Smooth muscle cell (in vitro differentiated cells): ENCODE data around the gene SOX8. TPM values are rescaled to one million over a fixed set of nuclear protein-coding genes. Genes with fewer than 3 reads are reported as not detected.

Source experiments
- DNase-seq: peaks from one replicate; lab custom pipeline; 2025; ENCODE audit not compliant: unreplicated experiment; lab: John Stamatoyannopoulos, UW
- H2AFZ ChIP-seq: fragments of 200-600 bp; sonication (generic); 2 replicates; pipeline ENCODE4 v1.6.0; 2016; ENCODE audit warnings: antibody characterized with exemption, low read depth, mild to moderate bottlenecking
- H3F3A ChIP-seq: fragments of 200-600 bp; sonication (generic); 2 replicates; pipeline ENCODE4 v1.6.0; 2017; ENCODE audit warnings: antibody characterized with exemption, low read depth
- H3K27ac ChIP-seq: fragments of 200-600 bp; sonication (generic); 2 replicates; pipeline ENCODE4 v1.5.1; 2016; ENCODE audit warnings: low read depth, mild to moderate bottlenecking
- H3K27me3 ChIP-seq: fragments of 200-600 bp; sonication (generic); 2 replicates; pipeline ENCODE4 v1.6.1; 2016; ENCODE audit warnings: low read depth, mild to moderate bottlenecking
- H3K36me3 ChIP-seq: fragments of 200-600 bp; sonication (generic); 2 replicates; pipeline ENCODE4 v1.5.1; 2016; ENCODE audit warnings: low read depth
- H3K4me1 ChIP-seq: fragments of 200-600 bp; sonication (generic); 2 replicates; pipeline ENCODE4 v1.5.1; 2016; ENCODE audit warnings: low read depth
- H3K4me2 ChIP-seq: fragments of 200-600 bp; sonication (generic); 2 replicates; pipeline ENCODE4 v1.6.0; 2016; ENCODE audit warnings: mild to moderate bottlenecking
- H3K4me3 ChIP-seq: fragments of 200-600 bp; sonication (generic); 2 replicates; pipeline ENCODE4 v1.5.1; 2016; ENCODE audit warnings: mild to moderate bottlenecking
- H3K79me2 ChIP-seq: fragments of 200-600 bp; sonication (generic); 2 replicates; pipeline ENCODE4 v1.6.0; 2016; ENCODE audit warnings: low read depth, mild to moderate bottlenecking
- H3K9ac ChIP-seq: fragments of 200-600 bp; sonication (generic); 2 replicates; pipeline ENCODE4 v1.6.0; 2016; ENCODE audit warnings: low read depth
- H3K9me3 ChIP-seq: fragments of 200-600 bp; sonication (generic); replicated peaks from 2 replicates; pipeline ENCODE4 v1.5.1; 2016; ENCODE audit warnings: low read depth
- H4K20me1 ChIP-seq: fragments of 200-600 bp; sonication (generic); 2 replicates; pipeline ENCODE4 v1.6.0; 2016; ENCODE audit warnings: low read depth
- WGBS: methylation state at CpG from one replicate; pipeline ENCODE4 v1.1.7; 2016; ENCODE audit warnings: low lambda C conversion rate; 5-methylcytosine and 5-hydroxymethylcytosine counted together
- polyA plus RNA-seq: library from polyadenylated mRNA; unstranded; fragments of >200 nt; fragmentation: Nextera tagmentation; extraction: Ambion mirVana; gene quantifications from 2 replicates; pipeline ENCODE4 v1.2.1, GENCODE V29; 2016
- total RNA-seq: library from RNA; depleted of rRNA; stranded (reverse); fragments of >200 nt; gene quantifications from 2 replicates; pipeline ENCODE4 v1.2.3, GENCODE V29; 2014
- TF ChIP-seq, protein P1 (sequence below): fragments of 200-600 bp; sonication (generic); IDR thresholded peaks from 2 replicates; pipeline ENCODE4 v1.5.1; 2017; ENCODE audit warnings: borderline replicate concordance, mild to moderate bottlenecking, antibody characterized with exemption; ENCODE audit not compliant: insufficient read depth, poor library complexity, severe bottlenecking

SOX8 gene
- total and polyA plus RNA-seq, 2 experiments from 2014 or later, result 1.8 to 3.5 TPM

DNA sequence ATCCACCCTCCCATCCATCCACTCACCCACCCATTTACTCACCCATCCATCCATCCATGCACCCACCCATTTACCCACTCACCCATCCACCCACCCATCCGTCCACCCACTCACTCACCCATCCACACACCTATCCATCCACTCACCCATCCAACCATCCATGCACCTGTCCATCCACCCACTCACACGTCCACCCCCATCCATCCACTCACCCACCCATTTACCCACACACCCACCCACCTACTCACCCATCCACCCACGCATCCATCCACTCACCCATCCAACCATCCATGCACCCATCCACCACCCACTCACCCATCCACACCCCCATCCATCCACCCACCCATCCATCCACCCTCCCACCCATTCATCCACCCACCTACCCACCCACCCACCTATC is 12.2 kb downstream of the SOX8 start:
- no peak overlapping the region for H2AFZ ChIP-seq
- no CpG with 5 or more reads among the region's 3 CpGs for WGBS
- no peaks in the 10 kb centered on the region for H3K27me3 ChIP-seq
- H3K27ac ChIP-seq, result no peak overlapping the region
- H3K9me3 ChIP-seq, result no peaks in the 10 kb centered on the region
- DNase-seq, result no peak
- no peaks in the 10 kb centered on the region for H4K20me1 ChIP-seq
- no peaks in the 10 kb centered on the region for H3K36me3 ChIP-seq
- no peak overlapping the region for H3K9ac ChIP-seq
- H3F3A ChIP-seq, result no peaks in the 10 kb centered on the region
- no peaks in the 10 kb centered on the region for H3K79me2 ChIP-seq
- H3K4me2 ChIP-seq, result no peak overlapping the region
- no peak overlapping the region for H3K4me3 ChIP-seq
- peaks cover 9% of the 10 kb centered on the region for H3K4me1 ChIP-seq
- TF ChIP-seq, protein P1, sequence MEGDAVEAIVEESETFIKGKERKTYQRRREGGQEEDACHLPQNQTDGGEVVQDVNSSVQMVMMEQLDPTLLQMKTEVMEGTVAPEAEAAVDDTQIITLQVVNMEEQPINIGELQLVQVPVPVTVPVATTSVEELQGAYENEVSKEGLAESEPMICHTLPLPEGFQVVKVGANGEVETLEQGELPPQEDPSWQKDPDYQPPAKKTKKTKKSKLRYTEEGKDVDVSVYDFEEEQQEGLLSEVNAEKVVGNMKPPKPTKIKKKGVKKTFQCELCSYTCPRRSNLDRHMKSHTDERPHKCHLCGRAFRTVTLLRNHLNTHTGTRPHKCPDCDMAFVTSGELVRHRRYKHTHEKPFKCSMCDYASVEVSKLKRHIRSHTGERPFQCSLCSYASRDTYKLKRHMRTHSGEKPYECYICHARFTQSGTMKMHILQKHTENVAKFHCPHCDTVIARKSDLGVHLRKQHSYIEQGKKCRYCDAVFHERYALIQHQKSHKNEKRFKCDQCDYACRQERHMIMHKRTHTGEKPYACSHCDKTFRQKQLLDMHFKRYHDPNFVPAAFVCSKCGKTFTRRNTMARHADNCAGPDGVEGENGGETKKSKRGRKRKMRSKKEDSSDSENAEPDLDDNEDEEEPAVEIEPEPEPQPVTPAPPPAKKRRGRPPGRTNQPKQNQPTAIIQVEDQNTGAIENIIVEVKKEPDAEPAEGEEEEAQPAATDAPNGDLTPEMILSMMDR, result no peak

DNA sequence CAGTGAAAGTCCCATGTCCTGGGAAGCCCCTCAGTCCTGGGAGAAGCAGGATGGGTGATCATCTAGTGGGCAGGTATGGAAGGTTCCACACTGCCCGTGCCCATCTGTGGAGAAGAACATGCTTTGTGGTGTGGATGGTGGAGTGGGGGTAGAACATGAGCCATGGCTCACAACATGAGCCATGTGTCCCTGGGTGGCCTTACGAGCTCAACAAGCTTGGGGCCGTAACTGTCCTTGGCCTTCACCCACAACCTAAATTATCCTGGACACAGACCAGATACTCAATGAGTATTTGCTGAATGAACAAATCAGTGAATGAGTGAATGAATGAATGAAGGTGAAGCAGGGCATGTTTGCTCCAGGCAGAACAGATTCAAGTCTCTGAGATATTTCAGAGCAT is 13.5 kb downstream of the SOX8 start:
- Histone ChIP-seq H3K27me3 (no peaks in the 10 kb centered on the region), H3F3A (no peaks in the 10 kb centered on the region), H3K79me2 (no peaks in the 10 kb centered on the region), H3K9me3 (no peaks in the 10 kb centered on the region), H3K4me3 (no peak overlapping the region), H4K20me1 (no peaks in the 10 kb centered on the region), H2AFZ (no peak overlapping the region), H3K27ac (no peak overlapping the region), H3K9ac (no peak overlapping the region), H3K4me2 (no peak overlapping the region), H3K4me1 (peaks cover 9% of the 10 kb centered on the region), H3K36me3 (no peaks in the 10 kb centered on the region)
- DNase-seq, result no peak
- WGBS, result 88% methylated on average over 3 of the region's 3 CpGs
- TF ChIP-seq, protein P1, result no peak

DNA sequence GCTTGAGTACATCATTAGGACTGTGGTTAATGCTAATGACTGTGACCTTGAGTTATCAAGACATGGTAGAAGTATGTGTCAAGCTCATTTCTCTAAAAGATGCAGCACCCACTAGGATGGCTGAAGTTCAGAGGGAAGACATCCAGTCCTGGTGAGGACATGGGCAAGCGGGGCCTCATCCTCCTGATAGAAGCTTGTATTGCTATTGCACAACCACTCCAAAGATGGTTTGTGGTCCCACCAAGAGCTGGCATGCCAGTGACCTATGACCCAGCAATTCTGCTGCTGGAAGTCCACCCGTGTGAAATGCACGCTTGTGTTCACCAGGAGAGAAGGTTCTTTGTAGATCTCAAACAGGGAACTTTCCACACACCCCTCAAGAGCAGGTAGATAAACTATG is 14.2 kb downstream of the SOX8 start:
- no peaks in the 10 kb centered on the region for H3K27me3 ChIP-seq
- 88% methylated on average over 3 of the region's 3 CpGs for WGBS

GRCh38 chr16:996681-997080 is 15.1 kb downstream of the SOX8 start:
- no peak for DNase-seq
- 90% methylated on average over 5 of the region's 6 CpGs for WGBS
- Histone ChIP-seq H3K79me2 (no peaks in the 10 kb centered on the region), H3F3A (no peaks in the 10 kb centered on the region), H3K4me3 (no peak overlapping the region), H3K9me3 (no peaks in the 10 kb centered on the region), H4K20me1 (no peaks in the 10 kb centered on the region), H3K27me3 (no peaks in the 10 kb centered on the region), H3K4me1 (peaks cover 9% of the 10 kb centered on the region), H3K9ac (no peak overlapping the region), H3K36me3 (no peaks in the 10 kb centered on the region), H2AFZ (peak overlapping the region; percentile 86), H3K27ac (no peak overlapping the region), H3K4me2 (no peak overlapping the region)
- TF ChIP-seq, protein P1, result no peak

More for the DNA sequence above, 14.2 kb downstream of the SOX8 start:
- no peak for DNase-seq
- Histone ChIP-seq H3K36me3 (no peaks in the 10 kb centered on the region), H3K9ac (no peak overlapping the region), H3K4me3 (no peak overlapping the region), H3K4me1 (peaks cover 9% of the 10 kb centered on the region), H3K79me2 (no peaks in the 10 kb centered on the region), H3K9me3 (no peaks in the 10 kb centered on the region), H3K4me2 (no peak overlapping the region), H4K20me1 (no peaks in the 10 kb centered on the region), H3K27ac (no peak overlapping the region), H3F3A (no peaks in the 10 kb centered on the region), H2AFZ (no peak overlapping the region)
- TF ChIP-seq, protein P1, result no peak
